CD14-positive monocyte (primary cell): ENCODE results near the gene ALDH9A1. TPM values are rescaled to one million over a fixed set of nuclear protein-coding genes. Genes with fewer than 3 reads are reported as not detected.

Experiments
- DNase-seq, 3 donors: peaks; one replicate each; pipeline ENCODE4 v3.0.0-alpha.2; 2011 to 2022
- H2AFZ ChIP-seq: 2 replicates; pipeline ENCODE4 v1.6.0; 2012; ENCODE audit warnings: mild to moderate bottlenecking, low read depth, low read length, inconsistent platforms; ENCODE audit not compliant: insufficient read depth, poor library complexity, severe bottlenecking
- H3K27ac ChIP-seq, 2 donors: 1 replicate in 1 of 2; 2 replicates in 1 of 2; pipeline ENCODE4 v1.5.1; 2012 to 2013; ENCODE audit warnings: low read length in 2 of 2, control low read depth in 1 of 2, inconsistent platforms in 1 of 2, low read depth in 1 of 2, mild to moderate bottlenecking in 1 of 2
- H3K27me3 ChIP-seq, 2 donors: one replicate each; pipeline versions ENCODE4 v1.6.0 to v1.6.1; 2011 to 2013; ENCODE audit warnings: low read length in 2 of 2; ENCODE audit not compliant: control insufficient read depth in 2 of 2, insufficient read depth in 2 of 2
- H3K36me3 ChIP-seq, 2 donors: replicated peaks in 1 of 2; 1 replicate in 1 of 2; 2 replicates in 1 of 2; pipeline versions ENCODE4 v1.5.1 to v1.6.1; 2012 to 2013; ENCODE audit warnings: low read length in 2 of 2, control low read depth in 1 of 2, inconsistent platforms in 1 of 2, mild to moderate bottlenecking in 1 of 2; ENCODE audit not compliant: insufficient read depth in 2 of 2, control insufficient read depth in 1 of 2
- H3K4me1 ChIP-seq, 2 donors: 1 replicate in 1 of 2; 2 replicates in 1 of 2; pipeline versions ENCODE4 v1.5.1 to v1.6.1; 2012 to 2013; ENCODE audit warnings: low read length in 2 of 2, control low read depth in 1 of 2, inconsistent platforms in 1 of 2, mild to moderate bottlenecking in 1 of 2, moderate library complexity in 1 of 2; ENCODE audit not compliant: insufficient read depth in 2 of 2, control insufficient read depth in 1 of 2
- H3K4me2 ChIP-seq: replicated peaks from 2 replicates; pipeline ENCODE3; 2012; ENCODE audit warnings: low read length, moderate library complexity, mild to moderate bottlenecking; ENCODE audit not compliant: poor library complexity, severe bottlenecking; ENCODE audit errors: extremely low read depth
- H3K4me3 ChIP-seq, 3 experiments: fragments of 200-600 bp in 1 of 3; sonication (generic) in 1 of 3; replicated peaks in 1 of 3; 1 replicate in 2 of 3; 2 replicates in 1 of 3; pipeline ENCODE4 v1.5.1; 2011 to 2013; ENCODE audit warnings: low read length in 3 of 3, mild to moderate bottlenecking in 3 of 3, control low read depth in 2 of 3, low read depth in 2 of 3, inconsistent platforms in 1 of 3, moderate library complexity in 1 of 3
- H3K79me2 ChIP-seq: 2 replicates; pipeline ENCODE4 v1.6.0; 2012; ENCODE audit warnings: mild to moderate bottlenecking, control low read depth, inconsistent platforms, low read length, moderate library complexity; ENCODE audit not compliant: insufficient read depth
- H3K9ac ChIP-seq: 2 replicates; pipeline ENCODE4 v1.6.0; 2017; ENCODE audit warnings: low read length, mild to moderate bottlenecking; ENCODE audit not compliant: insufficient read depth, poor library complexity, severe bottlenecking
- H3K9me3 ChIP-seq, 2 donors: replicated peaks in 1 of 2; 1 replicate in 1 of 2; 2 replicates in 1 of 2; pipeline versions ENCODE4 v1.5.1 to v1.6.1; 2012 to 2013; ENCODE audit warnings: low read length in 2 of 2, control low read depth in 1 of 2; ENCODE audit not compliant: control insufficient read depth in 1 of 2, insufficient read depth in 1 of 2
- H4K20me1 ChIP-seq: 2 replicates; pipeline ENCODE4 v1.6.0; 2012; ENCODE audit warnings: mild to moderate bottlenecking, low read length, control low read depth, moderate library complexity; ENCODE audit not compliant: insufficient read depth
- H3K27ac Mint-ChIP-seq, 7 donors: one replicate each; pipeline ENCODE4 v1.8.0; 2020; ENCODE audit warnings: mild to moderate bottlenecking in 7 of 7, mixed read lengths in 7 of 7, moderate library complexity in 6 of 7, inconsistent platforms in 2 of 7
- H3K27me3 Mint-ChIP-seq, 3 donors: one replicate each; pipeline ENCODE4 v1.8.0; 2021 to 2022; ENCODE audit warnings: low read depth in 3 of 3, mild to moderate bottlenecking in 3 of 3, mixed read lengths in 3 of 3, moderate library complexity in 3 of 3, inconsistent platforms in 1 of 3
- H3K36me3 Mint-ChIP-seq, 2 donors: one replicate each; pipeline ENCODE4 v1.8.0; 2020; ENCODE audit warnings: mixed read lengths in 2 of 2, inconsistent platforms in 1 of 2, mild to moderate bottlenecking in 1 of 2
- H3K4me1 Mint-ChIP-seq: one replicate; pipeline ENCODE4 v1.8.0; 2020; ENCODE audit warnings: mild to moderate bottlenecking, mixed read lengths
- H3K4me3 Mint-ChIP-seq, 2 donors: one replicate each; pipeline ENCODE4 v1.8.0; 2020; ENCODE audit warnings: mild to moderate bottlenecking in 2 of 2, mixed read lengths in 2 of 2, moderate library complexity in 1 of 2
- H3K9me3 Mint-ChIP-seq, 7 donors: one replicate each; pipeline ENCODE4 v1.8.0; 2020 to 2022; ENCODE audit warnings: mixed read lengths in 7 of 7, mild to moderate bottlenecking in 6 of 7, moderate library complexity in 6 of 7, inconsistent platforms in 2 of 7
- CTCF ChIP-seq: fragments of 200-600 bp; IDR thresholded peaks from one replicate; pipeline ENCODE4 v1.8.0; 2022; ENCODE audit warnings: antibody characterized with exemption, mild to moderate bottlenecking
- WGBS: methylation state at CpG from one replicate; pipeline ENCODE4 v1.1.5; 2013; ENCODE audit warnings: missing lambda C conversion rate; ENCODE audit not compliant: insufficient coverage; 5-methylcytosine and 5-hydroxymethylcytosine counted together
- intact Hi-C, 2 donors: fragments of 100-400 bp; cut with micrococcal nuclease; formaldehyde crosslinking; loops; one replicate each; pipeline versions ENCODE4 v1.15.0 to v1.15.1; 2023
- polyA plus RNA-seq, 3 donors: library from polyadenylated mRNA; depleted of rRNA in 1 of 3; unstranded in 2 of 3; stranded (reverse) in 1 of 3; fragments of 300-500 nt in 2 of 3; fragments of >200 nt in 1 of 3; fragmentation: Illumina TruSeq in 2 of 3; gene quantifications; 1 replicate in 2 of 3; 2 replicates in 1 of 3; pipeline ENCODE4 v1.2.3, GENCODE V29; 2012 to 2021

The ALDH9A1 gene
- polyA plus RNA-seq, 3 donors: 23.7 to 60.0 (median 57.7) TPM

DNA sequence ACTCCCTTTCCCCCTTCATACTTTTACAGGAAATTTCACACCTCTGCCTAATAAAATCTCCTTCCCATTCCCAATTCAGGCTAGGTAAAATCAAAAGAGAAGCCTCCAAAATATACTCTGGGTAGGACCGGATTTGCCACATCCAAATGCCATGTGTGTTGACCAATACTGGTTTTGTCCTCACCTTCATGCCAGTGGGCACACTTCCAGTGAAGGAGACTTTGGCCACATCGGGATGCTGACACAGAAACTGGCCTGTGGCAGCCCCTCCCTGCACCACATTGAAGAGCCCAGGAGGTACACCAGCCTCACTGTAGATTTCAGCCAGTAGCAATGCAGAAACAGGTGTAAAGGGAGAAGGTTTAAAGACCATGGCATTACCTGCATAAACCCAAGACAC is 18.1 kb downstream of the ALDH9A1 start:
- Histone ChIP-seq H3K79me2 (peaks cover 38% of the 10 kb centered on the region), H3K9ac (no peak overlapping the region), H3K4me3 (no peak overlapping the region), H3K4me1 (no peaks in the 10 kb centered on the region), H2AFZ (no peak overlapping the region), H3K4me2 (no peak overlapping the region), H3K27ac (no peak overlapping the region), H3K36me3 (peaks cover 69 to 79% of the 10 kb centered on the region in 2 donors), H4K20me1 (peaks cover 5% of the 10 kb centered on the region), H3K9me3 (no peaks in the 10 kb centered on the region), H3K27me3 (no peaks in the 10 kb centered on the region)
- peaks cover 0 to 7% (median 0%) of the 10 kb centered on the region in 7 donors for H3K9me3 Mint-ChIP-seq
- H3K36me3 Mint-ChIP-seq: peaks cover 68 to 84% of the 10 kb centered on the region in 2 donors
- H3K4me1 Mint-ChIP-seq: peaks cover 18% of the 10 kb centered on the region
- no peak for TF ChIP-seq CTCF
- H3K27ac Mint-ChIP-seq: peak overlapping the region in 2 of 7 donors; percentile 23 to 30
- no peak for DNase-seq
- H3K4me3 Mint-ChIP-seq: no peak overlapping the region
- WGBS: 83% methylated on average over 1 of the region's 2 CpGs
- intact Hi-C loops: no loop called here
- H3K27me3 Mint-ChIP-seq: no peaks in the 10 kb centered on the region

- Mint-ChIP-seq H3K4me1 (peaks cover 16% of the 10 kb centered on the region), H3K4me3 (no peak overlapping the region), H3K9me3 (peaks cover 0 to 7% (median 0%) of the 10 kb centered on the region in 7 donors), H3K27ac (no peak overlapping the region), H3K27me3 (no peaks in the 10 kb centered on the region), H3K36me3 (peaks cover 62 to 77% of the 10 kb centered on the region in 2 donors)
- Histone ChIP-seq H3K9me3 (no peaks in the 10 kb centered on the region), H2AFZ (no peak overlapping the region), H3K4me3 (no peak overlapping the region), H4K20me1 (no peaks in the 10 kb centered on the region), H3K27me3 (no peaks in the 10 kb centered on the region), H3K9ac (no peak overlapping the region), H3K4me2 (no peak overlapping the region), H3K27ac (no peak overlapping the region), H3K36me3 (peaks cover 64 to 75% of the 10 kb centered on the region in 2 donors), H3K4me1 (peaks cover 5 to 6% of the 10 kb centered on the region in 2 donors), H3K79me2 (peaks cover 30% of the 10 kb centered on the region)
- intact Hi-C loops: no loop called here
- no CpG with 5 or more reads among the region's 1 CpG for WGBS
- no peak for TF ChIP-seq CTCF
- DNase-seq: no peak
Measured at GRCh38 chr1:165679282-165680036, 18.9 kb downstream of the ALDH9A1 start.
